Measurements from ENCODE around the gene C6orf118.

GRCh38 chr6:165245287-165245686, 64.1 kb downstream of the C6orf118 start:
- TF ChIP-seq CTCF (IDR thresholded peaks at IDR 0.05) (no peak), POLR2A (IDR thresholded peaks at IDR 0.05) (no peak)

All from Peyer's patch (tissue), 4 donors.